ENCODE data around the gene ADAMTS17. TPM values are rescaled to one million over a fixed set of nuclear protein-coding genes. Genes with fewer than 3 reads are reported as not detected.
"Not testable (repeated sequence)": the region's sequence is repeated elsewhere in the genome, so short reads cannot be mapped to it uniquely, and the experiment has no call there.

Gene ADAMTS17
- total RNA-seq, 1 donor from 2014 or later, result 2.1 TPM

DNA sequence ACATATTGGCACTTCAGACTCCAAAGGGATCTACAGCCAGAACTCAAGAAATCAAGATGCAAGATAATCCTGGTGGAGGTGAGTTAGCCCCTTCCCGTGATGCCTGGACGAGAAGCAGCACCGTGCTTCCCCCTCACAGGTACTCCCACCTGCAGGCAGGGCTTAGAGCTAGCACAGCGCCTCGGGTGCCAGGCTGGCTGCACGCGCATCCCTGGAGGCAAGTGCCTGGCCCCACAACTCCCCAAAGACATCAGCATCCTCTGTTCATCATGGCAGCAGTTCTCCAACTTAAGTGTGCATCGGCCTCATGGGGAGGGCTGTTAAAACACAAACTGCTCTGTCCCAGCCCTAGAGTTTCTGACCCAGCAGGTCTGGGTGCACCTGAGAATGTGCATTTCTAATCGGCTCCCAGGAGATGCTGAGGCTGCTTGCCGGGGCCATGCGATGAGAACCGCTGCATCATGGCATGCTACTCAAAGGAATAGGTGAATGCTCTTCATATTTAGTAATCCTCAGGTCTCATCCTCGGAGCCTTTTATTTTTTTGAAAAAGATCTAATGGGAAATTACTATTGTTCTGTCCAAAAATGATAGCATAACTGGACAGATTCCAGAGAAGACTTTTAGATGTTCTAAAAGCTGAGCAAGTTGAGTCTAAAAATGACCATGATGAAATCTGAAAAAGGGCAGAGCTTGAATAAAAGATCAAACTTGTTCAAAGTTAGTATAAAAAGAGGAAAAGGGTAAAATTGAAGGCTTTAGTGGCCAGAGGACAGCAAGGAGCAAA lies 244.2 kb downstream of the ADAMTS17 start:
- intact Hi-C loops (cut with micrococcal nuclease), result no loop called here

GRCh38 chr15:100096700-100097099 lies 245.1 kb downstream of the ADAMTS17 start:
- intact Hi-C loops (cut with micrococcal nuclease), result no loop called here

- intact Hi-C loops (cut with micrococcal nuclease), result no loop called here
These were observed 245.6 kb downstream of the ADAMTS17 start for GRCh38 chr15:100096248-100096600.

- intact Hi-C loops (cut with micrococcal nuclease), result no loop called here
These were observed 246.1 kb downstream of the ADAMTS17 start for GRCh38 chr15:100095541-100096247.

- intact Hi-C loops (cut with micrococcal nuclease), result no loop called here
These were observed 247.7 kb downstream of the ADAMTS17 start for GRCh38 chr15:100094127-100094510.

- intact Hi-C loops (cut with micrococcal nuclease), result no loop called here
These were observed 248.3 kb downstream of the ADAMTS17 start for GRCh38 chr15:100093211-100094126.

GRCh38 chr15:100092034-100092433 lies 249.7 kb downstream of the ADAMTS17 start:
- intact Hi-C loops (cut with micrococcal nuclease), result no loop called here

GRCh38 chr15:100090411-100090810 lies 251.4 kb downstream of the ADAMTS17 start:
- intact Hi-C loops (cut with micrococcal nuclease), result no loop called here

GRCh38 chr15:100084042-100084821 lies 257.5 kb downstream of the ADAMTS17 start:
- intact Hi-C loops (cut with micrococcal nuclease), result not testable (repeated sequence)

DNA sequence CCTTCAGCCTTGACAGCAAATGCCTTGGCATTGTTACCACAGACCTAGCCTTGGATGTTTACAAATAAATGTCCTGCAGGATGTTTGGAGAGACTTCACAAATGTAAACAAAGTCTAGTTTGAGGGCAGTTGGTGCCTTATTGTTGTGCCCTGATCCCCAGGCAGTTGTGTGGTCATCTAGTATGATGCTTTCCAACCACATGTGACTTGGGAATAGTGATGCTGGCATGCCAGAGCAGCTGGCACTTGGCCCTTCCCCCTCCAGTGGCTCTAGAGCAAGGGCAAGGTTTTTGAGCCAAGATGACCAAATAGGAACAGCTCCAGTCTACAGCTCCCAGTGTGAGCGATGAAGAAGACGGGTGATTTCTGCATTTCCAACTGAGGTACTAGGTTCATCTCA lies 258.2 kb downstream of the ADAMTS17 start:
- intact Hi-C loops (cut with micrococcal nuclease), result no loop called here

DNA sequence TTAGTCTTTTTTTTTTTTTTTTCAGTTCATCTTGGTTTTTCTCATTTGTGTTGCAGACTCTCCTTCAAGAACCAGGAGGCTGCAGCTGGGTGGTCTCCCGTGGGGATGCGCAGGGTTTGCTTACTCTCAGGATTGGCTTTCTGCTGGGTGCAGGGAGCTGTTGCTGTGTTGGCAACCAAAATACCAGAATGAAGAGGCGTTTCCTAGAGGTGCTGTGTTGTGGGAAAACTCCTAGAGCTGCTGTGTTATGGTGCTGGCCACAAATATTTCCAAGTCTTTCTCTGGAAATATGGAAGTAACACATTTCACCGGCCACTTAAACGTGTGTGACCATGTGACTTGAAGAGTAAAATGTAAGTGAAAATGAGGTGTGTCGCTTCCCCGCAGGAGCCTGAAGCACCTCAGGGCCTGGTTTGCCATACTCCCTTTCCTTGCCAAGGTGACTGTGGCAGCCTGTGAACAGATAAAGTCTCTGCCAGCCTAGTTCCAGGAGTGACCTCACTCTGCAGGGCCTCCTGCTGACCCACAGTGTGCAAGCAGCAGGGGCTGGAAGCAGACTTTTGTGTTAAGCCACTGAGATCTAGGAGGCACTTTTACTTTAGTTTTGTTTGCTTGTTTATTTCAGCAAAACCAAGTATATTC lies 258.9 kb downstream of the ADAMTS17 start:
- intact Hi-C loops (cut with micrococcal nuclease), result no loop called here

DNA sequence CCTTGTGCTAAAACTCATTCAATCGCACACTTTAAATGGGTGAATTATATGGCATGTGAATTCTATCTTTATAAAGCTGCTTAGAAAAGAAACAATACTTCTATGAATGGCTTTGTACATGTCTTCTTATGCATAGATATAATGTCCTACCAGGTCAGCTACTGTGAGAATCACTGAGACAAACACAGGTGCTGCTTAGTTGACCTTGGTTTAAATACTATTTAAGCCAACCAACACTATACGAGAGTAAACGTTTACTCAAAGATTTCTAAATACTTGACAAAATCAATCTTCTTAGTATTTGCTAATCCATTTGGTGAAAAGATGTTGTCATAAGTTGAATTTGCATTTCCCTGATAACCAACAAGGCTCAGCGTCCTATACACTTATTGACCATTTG lies 260.3 kb downstream of the ADAMTS17 start:
- intact Hi-C loops (cut with micrococcal nuclease), result no loop called here

DNA sequence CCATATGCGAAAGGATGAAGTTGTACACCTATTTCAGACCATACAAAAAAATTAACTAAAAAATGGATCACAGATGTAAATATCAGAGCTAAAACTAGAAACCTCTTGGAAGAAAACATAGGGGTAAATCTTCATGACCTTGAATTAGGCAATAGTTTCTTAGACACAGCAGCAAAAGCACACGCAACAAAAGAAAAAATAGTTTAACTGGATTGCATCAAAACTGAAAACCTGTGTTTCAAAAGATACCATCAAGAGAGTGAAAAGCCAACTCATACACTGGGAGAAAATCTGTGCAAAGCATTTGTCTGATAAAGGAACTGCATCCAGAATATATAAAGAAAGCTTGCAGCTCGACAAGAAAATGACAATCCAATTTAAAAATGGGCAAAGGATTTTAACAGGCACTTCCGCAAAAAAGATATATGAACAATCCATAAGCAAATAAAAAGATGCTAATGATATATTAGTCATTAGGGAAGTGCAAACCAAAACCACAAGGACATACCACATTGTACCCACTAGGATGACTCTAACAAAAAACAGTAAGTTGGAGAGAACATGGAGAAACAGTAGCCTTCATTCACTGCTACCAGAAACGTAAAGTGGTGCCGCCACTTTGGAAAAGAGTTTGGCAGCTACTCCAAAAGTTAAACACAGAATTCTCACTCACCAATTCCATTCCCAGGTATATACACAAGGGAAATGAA lies 263.1 kb downstream of the ADAMTS17 start:
- intact Hi-C loops (cut with micrococcal nuclease), result no loop called here

DNA sequence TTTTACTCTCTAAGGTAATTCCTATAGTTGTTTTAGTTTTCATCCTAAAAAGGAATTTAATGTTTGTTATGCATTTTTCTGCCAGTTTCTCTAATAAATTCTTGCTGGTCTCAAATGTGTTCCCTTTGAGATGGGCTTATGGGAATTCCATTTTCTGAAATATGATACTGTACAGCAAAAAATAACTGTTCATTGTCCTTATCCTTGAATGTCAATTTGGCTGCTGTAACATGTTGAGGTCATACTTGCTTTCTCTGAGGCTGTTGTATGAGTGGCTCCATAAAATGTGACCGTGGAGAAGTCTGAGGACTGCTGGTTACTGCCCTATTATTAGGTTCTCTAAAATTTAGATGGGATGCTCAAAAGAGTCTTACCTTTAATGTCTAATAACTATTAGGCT lies 266.5 kb downstream of the ADAMTS17 start:
- intact Hi-C loops (cut with micrococcal nuclease), result no loop called here

- intact Hi-C loops (cut with micrococcal nuclease), result no loop called here
These were observed 267.8 kb downstream of the ADAMTS17 start for GRCh38 chr15:100073982-100074381.

DNA sequence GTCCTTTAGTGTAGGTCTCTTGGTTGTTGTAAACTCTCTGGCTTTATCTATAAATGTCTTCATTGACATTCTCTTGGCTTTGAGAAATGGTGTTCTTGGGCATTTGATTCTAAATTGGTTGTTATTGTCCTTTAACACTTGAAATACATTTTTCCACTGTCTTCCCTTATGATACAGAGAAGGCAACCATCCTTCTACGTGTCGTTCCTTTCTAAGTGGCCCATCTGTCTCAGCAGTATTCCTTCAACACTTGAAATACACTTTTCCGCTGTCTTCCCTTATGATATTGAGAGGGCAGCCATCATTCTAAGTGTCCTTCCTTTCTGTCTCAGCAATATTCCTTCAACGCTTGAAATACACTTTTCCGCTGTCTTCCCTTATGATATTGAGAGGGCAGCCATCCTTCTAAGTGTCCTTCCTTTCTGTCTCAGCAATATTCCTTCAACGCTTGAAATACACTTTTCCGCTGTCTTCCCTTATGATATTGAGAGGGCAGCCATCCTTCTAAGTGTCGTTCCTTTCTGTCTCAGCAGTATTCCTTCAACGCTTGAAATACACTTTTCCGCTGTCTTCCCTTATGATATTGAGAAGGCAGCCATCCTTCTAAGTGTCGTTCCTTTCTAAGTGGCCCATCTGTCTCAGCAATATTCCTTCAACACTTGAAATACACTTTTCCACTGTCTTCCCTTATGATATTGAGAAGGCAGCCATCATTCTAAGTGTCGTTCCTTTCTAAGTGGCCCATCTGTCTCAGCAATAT lies 275.1 kb downstream of the ADAMTS17 start:
- intact Hi-C loops (cut with micrococcal nuclease), result not testable (repeated sequence)

DNA sequence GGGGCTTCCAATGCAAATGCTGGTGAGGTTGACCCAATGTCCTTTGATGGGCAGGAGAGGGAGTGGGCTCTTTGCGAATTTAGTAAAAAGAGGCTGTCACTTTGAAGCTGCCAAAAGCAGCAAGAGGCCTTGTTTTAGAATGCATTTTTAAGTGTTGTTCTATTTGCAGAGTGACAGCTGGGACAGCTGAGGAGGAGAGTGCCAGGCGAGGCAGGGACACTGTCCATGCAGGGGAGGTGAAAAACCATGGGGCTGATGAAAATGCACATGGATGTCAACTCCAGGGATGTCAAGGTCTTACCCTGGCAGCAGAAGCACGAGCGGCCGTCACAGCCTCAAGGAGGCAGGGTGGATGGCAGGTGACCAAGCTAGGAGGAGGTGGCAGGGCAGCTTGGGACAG lies 279.8 kb downstream of the ADAMTS17 start:
- intact Hi-C loops (cut with micrococcal nuclease), result no loop called here

DNA sequence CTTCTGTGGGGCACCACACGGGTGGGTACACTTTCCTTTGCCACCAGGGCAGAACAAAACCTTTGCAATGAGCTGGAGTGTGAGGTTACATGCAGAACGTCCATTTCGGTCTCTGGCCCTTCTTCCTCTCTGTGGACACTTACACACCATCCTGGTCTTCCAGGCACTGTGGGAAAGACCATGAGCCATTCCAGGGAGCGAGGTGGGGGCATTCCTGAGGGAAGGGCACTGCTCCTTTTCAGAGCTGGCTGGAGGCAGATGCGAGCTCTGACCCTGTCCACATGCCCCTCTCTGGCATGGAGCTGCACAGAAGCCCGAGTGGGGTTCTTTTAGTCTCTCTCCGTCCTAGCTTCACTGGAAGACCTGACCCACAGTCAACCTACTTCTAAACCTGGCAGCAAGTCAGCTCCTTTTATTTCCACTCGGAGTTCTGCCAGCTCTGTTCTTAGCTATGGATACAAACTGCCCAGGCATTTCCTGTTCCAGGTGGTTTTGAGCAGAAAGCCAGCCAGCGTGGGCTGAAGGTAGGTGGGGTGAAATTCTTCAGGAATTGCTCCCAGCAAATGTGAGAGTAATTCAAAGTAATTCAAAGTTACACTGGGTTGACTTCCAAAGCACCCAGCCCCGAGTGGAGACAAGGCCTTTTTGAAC lies 281.4 kb downstream of the ADAMTS17 start:
- intact Hi-C loops (cut with micrococcal nuclease), result no loop called here

- intact Hi-C loops (cut with micrococcal nuclease), result loop anchor here (10.0 kb wide), 1 partner anchor 45 kb away; no protein-coding TSS in a partner anchor
These were observed 282.3 kb downstream of the ADAMTS17 start for GRCh38 chr15:100059521-100059920.
